Measurements from ENCODE around the gene SYNRG.

Gene SYNRG

DNA sequence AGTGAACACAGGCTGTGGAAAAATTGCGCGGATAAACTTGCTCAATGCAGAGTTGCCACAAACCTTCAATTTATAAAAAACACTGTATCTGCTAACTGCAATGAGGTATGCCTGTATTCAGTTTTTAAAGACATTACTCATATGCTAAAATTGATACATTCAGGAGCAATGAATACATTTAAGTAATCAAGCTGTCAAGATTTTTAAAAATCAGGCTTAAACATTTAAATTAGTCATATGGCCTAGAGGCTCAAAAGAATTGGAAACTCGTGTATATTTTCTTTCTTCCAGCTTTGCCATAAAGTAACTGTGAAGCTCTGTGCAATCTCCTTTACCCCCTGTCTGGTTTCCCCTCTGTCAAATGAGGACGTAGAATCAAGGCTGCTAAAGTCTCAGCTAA lies 4.1 kb downstream of the SYNRG start:
- DNase-seq = peak; percentile 6

DNA sequence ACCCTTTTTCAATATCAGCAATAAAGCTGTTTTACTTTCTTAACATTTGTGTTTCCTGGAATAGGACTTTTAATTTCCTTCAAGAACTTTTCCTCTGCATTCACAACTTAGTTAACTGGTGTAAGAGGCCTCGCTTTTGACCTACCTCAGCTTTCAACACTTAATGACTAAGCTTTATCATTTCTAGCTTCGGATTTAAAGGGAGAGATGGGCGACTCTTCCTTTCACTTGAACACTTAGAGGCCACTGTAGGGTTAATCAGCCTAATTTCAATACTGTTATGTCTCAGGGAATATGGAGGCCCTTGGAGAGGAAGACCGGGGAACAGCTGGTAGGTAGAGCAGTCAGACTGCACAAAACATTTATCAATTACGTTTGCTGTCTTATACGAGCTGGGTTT lies 4.7 kb downstream of the SYNRG start:
- peak; percentile 63 for DNase-seq

DNA sequence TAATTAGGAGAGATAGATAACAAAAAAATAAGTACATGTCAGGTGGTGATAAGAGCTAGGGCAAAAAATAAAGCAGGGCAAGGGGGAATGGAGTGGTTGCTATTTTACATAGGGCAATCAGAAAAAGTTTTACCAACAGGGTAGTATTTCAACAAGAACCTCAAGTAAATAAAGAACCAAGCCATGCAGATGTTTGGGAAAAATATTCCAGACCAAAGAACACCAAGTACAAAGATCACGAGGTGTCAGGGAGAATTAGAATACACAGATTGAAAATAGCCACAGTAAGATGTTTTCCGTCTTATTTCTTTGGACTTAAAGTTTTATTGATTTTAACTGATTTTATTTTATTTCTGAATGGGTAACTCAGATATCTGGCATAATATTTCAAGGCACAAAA lies 11.1 kb downstream of the SYNRG start:
- no peak for DNase-seq

DNA sequence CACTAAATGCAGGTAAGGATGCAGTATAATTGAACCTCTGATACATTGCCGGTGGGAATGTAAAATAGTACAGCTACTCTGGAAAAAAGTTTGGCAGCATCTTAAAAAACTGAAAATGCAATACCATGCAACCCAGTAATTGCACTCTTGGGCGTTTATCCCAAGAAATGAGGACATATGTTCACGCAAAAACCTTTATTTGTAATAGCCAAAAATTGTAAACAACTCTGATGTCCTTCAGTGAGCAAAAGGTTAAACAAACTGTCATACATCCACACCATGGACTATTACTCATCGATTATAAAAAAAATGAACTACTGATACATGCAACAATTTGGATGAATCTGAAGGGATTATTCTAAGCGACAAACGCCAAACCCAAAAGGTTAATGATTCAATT lies 16.9 kb downstream of the SYNRG start:
- no peak for DNase-seq

DNA sequence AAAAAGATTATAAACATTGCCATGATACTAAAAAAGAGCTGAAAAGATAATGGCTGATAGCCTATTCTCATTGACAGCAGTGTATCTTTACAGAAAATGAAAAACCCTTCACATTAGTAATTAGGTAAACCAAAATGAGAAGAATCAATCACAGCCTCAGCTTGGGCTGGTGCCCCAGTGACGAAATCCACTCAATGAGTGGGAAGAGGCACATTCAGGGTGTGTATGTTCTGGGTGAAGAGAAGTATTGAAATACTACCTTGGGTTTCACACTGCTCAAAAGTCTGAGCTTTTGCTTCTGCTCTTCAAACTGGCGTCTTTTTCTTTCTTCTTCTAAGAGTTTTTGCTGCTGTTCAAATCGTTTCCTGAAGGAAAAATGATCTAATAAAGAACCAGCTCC lies 24.2 kb downstream of the SYNRG start:
- DNase-seq = no peak

DNA sequence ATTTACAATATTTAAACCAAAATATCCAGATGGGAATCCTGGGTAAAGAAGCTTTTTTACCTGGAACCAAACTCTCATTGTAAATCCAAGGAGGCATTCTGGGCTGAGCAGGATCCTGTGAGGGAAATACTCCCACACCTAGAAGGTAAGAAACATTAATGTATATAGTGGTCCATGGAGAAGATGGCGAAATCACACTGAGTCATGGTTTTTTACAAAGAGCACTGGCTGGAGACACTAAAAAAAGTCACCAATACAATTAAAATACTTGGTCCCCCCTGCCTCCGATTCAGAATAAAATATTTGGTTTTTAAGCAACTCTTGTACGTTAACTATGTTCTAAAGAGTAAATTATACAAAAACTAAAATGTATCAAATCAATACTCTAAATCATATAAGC lies 32.9 kb downstream of the SYNRG start:
- no peak for DNase-seq

DNA sequence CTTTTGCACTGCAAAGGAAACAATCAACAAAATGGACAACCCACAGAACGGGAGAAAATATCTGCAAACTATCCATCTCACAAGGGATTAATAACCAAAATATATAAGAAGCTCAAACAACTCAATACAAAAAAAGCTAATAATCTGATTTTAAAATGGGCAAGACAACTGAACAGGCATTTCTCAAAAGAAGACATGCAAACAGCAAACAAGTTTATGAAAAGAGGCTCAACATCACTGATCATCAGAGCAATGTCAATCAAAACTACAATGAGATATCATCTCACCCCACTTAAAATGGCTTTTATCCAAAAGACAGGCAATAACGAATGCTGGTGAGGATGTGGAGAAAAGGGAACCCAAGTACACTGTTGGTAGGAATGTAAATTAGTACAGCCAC lies 34.8 kb downstream of the SYNRG start:
- DNase-seq = no peak

DNA sequence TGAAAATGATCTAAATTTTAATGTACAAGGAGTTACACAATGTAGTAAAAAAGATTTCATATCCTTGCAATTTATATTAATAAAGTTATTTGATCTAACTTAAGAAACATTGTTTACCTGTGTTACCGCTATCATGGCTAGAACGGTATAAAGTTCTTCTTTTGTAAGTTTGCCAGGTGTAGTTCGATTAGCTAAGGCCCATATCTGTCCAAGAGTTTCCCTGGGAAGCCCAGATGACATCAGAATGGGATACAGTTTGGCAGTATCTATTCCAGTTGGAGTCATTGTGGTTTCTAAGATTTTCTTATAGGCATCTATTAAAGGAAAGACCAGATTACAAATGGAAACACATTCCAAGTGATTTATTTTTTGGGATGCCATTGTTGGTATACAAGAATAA lies 37.5 kb downstream of the SYNRG start:
- DNase-seq = no peak

DNA sequence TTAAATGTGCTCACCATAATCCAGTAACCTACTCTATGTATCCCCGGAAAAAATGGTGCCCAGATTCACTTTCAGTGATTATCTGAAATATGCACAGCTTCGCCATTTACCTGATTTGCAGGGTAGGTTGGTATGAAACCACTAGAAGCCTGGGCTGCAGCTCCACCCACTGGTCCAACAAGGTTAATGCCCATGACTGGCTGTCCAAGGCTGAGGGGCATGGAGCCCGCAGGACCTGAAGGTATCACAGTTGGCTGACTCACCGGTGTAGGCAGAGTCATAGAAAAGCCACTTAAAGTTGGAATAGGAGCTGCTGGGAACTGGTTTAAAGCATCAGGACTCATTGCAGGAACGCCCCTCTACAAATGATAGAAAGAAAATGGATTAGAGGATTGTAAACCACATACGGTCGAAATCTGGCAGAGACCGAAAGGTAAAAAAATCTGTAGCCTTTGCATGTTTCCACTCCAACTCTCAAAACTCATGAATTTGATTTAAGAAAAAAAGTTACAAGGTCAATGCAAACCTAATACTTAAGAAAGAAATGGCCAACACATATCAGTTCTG lies 38.6 kb downstream of the SYNRG start:
- DNase-seq = peak; percentile 42

DNA sequence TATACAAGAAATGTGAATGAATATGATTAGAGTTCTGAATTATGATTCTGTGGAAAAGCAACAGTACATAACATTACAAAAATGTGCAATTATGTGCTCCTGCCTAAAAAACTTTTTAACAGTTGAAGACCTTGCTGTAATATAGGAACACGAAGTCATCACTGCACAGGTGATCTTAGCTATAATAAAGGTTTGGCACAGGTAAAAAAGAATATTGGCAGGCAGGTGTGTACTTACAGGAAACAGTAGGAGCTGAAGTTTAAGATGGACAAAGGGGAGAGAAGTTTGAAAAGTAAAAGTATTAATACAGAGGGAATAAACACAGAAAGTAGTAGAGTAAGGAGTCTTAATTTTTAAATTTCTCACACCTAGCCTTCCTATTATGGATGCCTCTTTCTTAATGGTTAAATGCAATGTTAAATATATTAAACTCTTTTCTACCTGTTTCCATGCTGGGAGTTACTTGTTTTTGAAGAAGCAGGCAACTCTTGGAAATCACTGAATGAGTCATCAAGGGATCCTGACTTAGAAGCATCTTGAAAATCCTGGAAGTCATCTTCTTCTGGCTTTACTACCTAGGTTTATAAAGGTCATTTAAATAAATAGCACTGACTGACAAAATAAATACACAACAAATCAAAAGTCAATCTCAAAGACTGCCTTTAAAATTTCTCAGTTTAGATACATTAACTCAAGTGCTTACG lies 40.7 kb downstream of the SYNRG start:
- DNase-seq = no peak

DNA sequence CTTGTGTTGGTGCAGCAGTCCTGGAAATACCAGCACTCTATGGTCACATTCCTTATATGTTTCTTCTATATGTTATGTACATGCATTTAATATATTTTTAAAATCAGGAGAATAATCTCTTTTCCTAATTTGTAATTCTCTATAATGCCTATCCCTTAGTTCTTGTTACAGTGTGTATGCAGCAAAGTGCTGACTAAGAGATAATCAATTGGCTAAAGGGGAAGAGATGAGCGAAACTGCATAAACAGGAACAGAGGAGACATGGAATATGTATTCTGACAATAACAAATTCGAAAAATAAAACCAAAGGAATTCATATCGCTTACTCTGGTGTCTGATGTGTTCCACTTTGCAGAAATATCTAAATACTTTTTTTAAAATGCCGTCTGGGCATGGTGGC lies 41.7 kb downstream of the SYNRG start:
- DNase-seq = no peak

DNA sequence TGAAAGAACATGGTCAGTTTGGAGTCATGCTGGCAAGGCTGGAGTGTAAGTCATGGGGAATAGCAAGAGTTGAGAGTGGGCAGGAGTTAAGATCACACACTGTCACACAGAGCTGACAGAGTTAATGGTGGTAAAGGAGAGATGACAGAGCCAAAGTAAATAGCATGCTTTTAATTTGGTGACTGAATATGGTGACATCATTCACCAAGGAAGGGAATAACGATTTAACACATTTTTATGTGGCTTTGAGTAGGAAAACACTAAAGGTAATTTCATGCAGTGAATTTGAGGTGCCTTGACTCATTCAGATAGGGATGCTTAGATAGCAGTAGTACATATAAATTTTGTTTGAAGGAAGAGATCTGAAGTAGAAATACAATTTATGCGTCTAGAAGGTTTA lies 42.1 kb downstream of the SYNRG start:
- no peak for DNase-seq

DNA sequence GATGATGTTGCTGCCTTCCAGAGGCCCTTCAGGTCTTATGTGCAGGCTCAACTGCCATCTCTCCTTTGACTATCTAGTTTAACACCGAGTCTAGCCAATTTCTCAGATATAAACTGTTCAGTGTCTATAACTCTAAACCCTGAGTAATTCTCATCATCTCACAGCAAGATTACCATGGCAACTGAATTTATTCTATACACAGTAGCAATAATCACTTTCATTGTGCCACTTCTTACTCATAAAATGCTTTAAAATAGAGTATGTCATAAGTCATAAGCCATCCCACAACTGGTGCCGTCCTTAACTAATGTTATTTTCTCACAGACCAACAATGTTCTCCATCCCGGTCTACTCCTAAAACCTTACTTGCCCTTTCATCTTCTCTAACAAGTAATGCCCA lies 45.0 kb downstream of the SYNRG start:
- DNase-seq = no peak

DNA sequence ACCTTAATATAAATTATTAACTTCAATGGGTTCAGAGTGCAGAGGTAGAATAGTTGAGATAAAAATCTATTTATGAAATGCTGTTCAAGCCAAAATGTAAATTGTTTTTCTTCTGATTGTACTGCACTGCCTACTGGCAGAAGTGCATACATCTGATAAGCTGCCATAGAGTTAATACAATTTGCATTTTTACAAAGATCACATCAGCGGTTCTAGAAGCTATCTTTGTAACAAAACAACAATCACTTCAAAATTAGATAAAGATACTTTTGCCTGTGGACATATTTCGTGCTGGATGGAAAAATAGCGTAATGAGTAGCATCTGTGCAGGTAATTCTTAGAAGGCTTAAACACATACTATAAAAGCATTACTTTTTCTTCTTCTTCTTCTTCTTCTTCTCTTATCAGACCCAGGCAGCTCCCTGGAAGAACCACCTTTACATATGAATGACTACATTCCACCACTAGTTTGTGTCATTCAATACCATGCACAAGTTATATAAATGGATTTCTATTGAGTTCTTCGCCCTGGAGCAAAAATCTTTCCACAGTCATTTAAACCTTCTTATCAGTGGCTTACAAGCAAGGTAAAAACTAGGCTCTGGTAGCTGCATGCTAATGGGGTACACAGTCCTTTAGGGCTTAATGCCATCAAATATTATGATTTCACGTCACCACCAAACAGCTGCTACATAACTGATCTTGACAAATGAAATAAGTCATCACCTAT lies 47.0 kb downstream of the SYNRG start:
- DNase-seq = no peak

DNA sequence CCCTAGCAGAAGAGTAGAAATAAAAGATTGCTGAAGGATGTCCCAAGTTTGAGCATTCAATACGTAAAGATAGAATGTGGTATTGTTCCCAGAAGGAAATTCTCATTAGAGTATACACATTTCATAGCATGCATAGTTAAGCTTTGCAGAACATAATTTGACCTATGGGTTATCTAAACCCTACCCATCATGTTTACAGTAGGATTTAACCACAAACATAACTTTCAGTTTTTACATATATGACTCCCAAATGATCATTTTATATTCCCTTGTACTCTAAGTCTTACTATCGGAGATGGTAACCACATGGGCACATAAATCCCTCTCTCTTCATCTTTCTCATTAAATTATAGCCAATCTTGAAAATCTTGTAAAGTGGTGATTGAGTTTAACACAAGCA lies 50.9 kb downstream of the SYNRG start:
- DNase-seq = no peak

DNA sequence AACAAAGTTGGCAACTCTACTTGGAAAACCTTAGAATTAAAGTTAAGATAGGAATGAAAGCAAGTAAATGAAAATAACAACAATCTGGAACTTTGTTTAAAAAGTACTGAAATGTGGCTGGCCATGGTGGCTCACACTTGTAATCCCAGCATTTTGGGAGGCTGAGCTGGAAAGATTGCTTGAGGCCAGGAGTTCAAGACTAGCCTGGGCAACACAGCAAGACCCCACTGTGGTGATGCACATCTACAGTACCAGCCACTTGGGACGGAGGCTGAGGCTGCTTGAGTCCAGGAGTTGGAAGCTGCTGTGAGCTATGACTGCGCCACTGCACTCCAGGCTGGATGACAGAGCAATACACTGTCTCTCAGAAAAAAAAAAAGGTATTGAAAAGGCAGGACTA lies 51.7 kb downstream of the SYNRG start:
- DNase-seq = no peak

DNA sequence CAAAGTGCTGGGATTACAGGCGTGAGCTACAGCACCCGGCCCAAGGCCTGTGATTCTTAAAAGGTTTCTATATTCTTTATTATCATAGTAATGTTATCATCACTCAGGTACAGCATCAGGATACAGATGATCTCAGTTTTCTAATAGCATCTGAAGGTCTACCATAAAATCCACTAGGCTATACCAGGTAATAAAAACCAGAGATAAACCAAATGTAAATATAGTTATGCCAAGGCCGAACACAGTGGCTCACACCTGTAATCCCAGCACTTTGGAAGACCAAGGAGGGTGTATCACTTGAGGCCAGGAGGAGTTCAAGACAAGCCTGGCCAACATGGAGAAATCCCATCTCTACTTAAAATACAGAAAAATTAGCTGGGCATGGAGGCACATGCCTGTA lies 53.8 kb downstream of the SYNRG start:
- no peak for DNase-seq

DNA sequence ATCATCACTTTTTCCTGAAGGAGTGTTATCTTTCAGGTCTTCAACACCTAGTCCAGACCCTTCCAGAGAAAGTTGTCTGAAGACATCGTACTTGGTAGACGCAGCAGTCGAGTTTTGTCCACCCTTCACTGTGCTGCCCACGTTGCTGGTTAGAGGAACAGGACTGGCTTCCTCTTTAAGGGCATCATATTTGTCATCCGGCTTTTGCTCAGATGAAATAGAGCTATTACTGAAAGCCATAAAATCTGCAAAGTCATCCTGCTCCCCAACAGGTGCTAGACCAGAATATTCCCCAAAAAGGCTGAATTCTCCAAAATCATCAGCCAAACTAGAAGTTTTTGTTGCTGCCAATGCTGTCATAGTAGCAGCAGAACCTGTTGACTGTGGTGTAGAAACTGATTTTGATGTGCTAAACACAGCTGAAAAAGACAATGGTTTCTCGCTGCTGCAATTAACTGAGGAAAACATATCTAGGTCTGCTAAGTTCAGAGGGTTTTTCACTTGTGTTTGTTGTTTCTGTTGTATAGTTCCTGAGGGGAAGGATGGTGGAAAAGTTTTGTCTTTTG lies 55.7 kb downstream of the SYNRG start:
- no peak for DNase-seq

DNA sequence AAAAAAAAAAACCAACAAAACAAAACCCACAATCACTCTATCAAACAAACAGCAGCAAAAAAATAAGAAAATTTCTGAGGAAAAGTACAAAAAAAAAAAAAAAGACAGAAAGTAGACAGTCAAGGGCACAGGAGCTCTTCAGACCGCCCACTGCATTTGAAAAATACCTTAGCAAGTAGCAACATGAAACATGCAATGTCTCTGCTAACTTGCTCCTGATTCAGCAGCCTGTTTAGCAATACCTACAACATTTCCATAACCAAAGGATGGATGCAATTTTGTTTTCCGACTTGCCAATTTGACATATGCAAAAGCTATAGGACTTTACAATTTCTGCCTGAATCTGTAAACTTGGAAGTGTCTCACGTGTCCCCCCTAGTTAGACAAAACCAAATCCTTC lies 57.4 kb downstream of the SYNRG start:
- DNase-seq = no peak

DNA sequence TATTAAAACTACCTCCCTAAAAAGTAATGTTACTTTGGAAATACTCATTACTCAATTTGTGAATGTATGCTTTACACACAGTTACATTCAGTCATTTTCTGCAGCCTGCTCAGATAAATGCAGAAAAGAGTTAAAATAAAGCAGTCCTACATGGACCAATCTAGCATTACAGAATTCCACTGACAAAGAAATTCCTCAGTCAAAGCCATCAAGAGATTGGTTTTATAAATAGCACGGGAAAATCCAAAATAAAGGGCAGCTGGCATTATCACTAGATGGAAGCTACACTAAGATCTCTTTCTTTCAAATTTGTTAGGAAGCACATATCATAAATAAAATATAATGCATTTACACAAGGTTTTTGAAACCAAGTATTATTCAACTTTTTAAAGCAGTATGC lies 61.2 kb downstream of the SYNRG start:
- DNase-seq = no peak

DNA sequence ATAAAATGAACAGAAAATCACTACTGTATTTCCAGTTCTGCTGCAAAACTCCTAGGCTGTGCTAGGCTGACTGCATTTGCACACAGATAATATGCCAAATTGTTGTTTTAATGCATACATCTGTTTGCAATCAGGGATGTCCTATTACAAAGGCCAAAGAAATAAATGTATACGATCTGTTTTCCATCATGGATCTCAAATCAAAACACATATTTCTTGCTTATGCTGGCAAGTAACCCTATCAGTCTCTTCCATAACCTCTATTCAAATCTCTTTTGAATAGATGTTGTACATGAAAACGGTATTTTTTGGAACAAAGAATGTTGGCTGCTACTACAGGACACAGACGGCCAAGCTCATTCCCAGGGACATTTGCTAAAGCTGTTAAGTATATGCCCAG lies 62.9 kb downstream of the SYNRG start:
- no peak for DNase-seq

DNA sequence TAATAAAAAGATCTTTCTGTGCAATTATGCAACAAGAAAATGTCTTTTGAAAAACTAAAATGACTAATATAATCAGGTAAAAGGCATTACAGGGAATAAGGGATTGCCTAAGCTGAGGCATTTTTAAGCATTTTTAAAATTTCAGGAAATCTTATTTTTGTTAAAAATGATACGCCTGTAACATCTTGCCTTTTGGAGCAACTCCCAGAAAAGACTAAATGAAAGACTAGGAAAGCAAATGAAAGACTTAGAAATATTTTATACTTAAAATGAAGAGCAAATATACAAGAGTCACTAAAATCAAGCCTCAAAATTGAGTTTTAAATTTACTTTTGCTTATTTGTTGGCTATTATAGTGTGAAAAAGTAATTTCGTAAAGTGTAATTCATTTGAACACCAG lies 63.7 kb downstream of the SYNRG start:
- no peak for DNase-seq

DNA sequence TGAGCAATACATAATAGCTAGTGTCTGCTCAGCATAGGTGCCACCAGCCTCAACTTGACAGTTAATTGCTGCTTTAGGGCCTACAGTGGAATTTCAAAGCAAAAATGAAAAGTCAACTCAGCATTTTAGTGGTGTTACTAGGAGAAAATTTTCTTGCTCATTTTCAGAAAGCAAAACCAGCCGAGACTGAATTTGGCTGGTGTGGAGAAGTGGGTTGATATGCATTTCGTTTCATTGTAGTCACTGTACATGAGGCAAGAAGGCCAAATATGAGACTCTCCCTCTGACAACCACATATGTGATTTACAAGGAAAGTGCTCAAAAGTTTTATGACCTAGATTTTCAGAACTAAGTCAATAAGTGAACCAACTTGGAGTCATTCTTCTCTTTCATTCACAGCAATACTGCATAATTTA lies 65.6 kb downstream of the SYNRG start:
- no peak for DNase-seq

Data from activated CD4-positive, alpha-beta T cell treated with anti-CD3 and anti-CD28 coated beads, Interleukin-2, Interleukin-6, amounts not matched to agents 100 ng/mL and 50 ng/mL, durations not matched to agents 16 hours and 8 hours (primary cell).